Esophagus squamous epithelium (tissue), 4 donors: ENCODE measurements around the gene GRAMD1C.

Experiments
- CTCF ChIP-seq, 6 experiments: fragments of 450-650 bp in 4 of 6; fragments of 200-600 bp in 2 of 6; sonication (generic) in 2 of 6; IDR thresholded peaks; one replicate each; pipeline ENCODE4 v1.5.1; 2016 to 2019; ENCODE audit warnings: antibody characterized with exemption in 6 of 6, mild to moderate bottlenecking in 4 of 6, moderate library complexity in 4 of 6
- POLR2A ChIP-seq, 4 donors: fragments of 450-650 bp; IDR thresholded peaks; one replicate each; pipeline ENCODE4 v1.6.1; 2017; ENCODE audit warnings: antibody characterized with exemption in 4 of 4, mild to moderate bottlenecking in 4 of 4, moderate library complexity in 3 of 4

GRCh38 chr3:113906568-113907140, 68.1 kb downstream of the GRAMD1C start:
- TF ChIP-seq CTCF (IDR thresholded peaks at IDR 0.05) = no peak
- no peak for TF ChIP-seq POLR2A (IDR thresholded peaks at IDR 0.05)
